Measurements from ENCODE around the gene XCL1. TPM values are rescaled to one million over a fixed set of nuclear protein-coding genes. Genes with fewer than 3 reads are reported as not detected.
"Not testable (repeated sequence)": the region's sequence is repeated elsewhere in the genome, so short reads cannot be mapped to it uniquely, and the experiment has no call there.

The XCL1 gene, protein sequence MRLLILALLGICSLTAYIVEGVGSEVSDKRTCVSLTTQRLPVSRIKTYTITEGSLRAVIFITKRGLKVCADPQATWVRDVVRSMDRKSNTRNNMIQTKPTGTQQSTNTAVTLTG
- total RNA-seq (2014; rRNA removed): not detected in 2 replicates
- Bru-seq, nascent RNA: percentile 10 among the genes with signal in this experiment
- percentile 11 among the genes with signal in this experiment for BruChase-seq, experiment 1, labeled RNA remaining after a 6-hour chase
- percentile 13 among the genes with signal in this experiment for BruChase-seq, experiment 2, labeled RNA remaining after a 2-hour chase
- long read RNA-seq: 0 reads

DNA sequence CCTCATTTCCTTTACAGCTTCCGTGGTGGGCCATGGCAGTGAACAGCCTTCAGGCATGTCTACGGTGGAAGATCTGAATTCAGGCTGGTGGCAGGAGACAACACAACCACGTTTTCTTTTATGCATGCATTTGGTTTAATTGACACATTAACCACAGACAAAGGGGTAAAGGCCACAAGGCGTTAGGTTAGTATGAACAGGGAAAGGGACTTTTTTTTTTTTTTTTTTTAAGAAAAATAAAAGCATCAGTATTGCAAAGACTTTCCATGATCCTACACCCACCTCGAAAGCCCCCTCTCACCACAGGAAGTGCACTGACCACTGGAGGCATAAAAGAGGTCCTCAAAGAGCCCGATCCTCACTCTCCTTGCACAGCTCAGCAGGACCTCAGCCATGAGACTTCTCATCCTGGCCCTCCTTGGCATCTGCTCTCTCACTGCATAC, at the start of gene XCL1:
XCL1 (plus strand) TSS at position 361 of the 444 bp plus-strand sequence; CDS start at position 394, 33 bp downstream.
- H2AFZ ChIP-seq (ENCODE audit: low read length); DNase-seq; H3K36me3 ChIP-seq (ENCODE audit: low read depth, low read length); H3F3A ChIP-seq (ENCODE audit: low read length, unreplicated experiment); CTCF ChIA-PET; H3K4me2 ChIP-seq (ENCODE audit: low read length); POLR2A ChIA-PET (ENCODE audit: unreplicated experiment); intact Hi-C loops (cut with micrococcal nuclease); H3K27me3 ChIP-seq (ENCODE audit: low read length); H3K27ac ChIP-seq (ENCODE audit: low read length); ATAC-seq; H3K79me2 ChIP-seq (ENCODE audit: low read length); H3K9ac ChIP-seq (ENCODE audit: low read length); H4K20me1 ChIP-seq (ENCODE audit: low read length); H3K4me1 ChIP-seq (ENCODE audit: insufficient read depth, low read length); H3K9me3 ChIP-seq (ENCODE audit: low read length); H3K9me2 ChIP-seq (replicated peaks; ENCODE audit: low read length); H3K4me3 ChIP-seq (ENCODE audit: low read length); BruUV-seq (replicated peaks): not testable (repeated sequence)

DNA sequence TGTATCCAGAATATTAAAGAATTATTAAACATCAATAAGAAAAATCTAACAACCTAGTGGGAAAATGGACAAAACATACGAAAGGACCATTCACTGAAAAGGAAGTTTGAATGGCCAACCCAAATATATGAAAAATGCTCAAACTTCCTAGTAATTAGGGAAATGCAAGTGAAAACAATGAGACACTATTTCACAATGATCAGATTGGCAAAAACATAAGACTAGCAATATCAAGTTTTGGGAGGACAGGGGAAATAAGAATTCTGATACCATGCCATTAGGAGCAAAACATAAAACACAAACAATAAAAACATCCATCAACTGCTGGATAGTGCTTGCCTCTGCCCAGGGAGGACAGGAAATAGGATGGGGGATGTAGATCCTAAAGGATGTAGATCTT, 46.9 kb upstream of the XCL1 start:
- Histone ChIP-seq H3K4me1 (ENCODE audit: insufficient read depth, low read length) (no peaks in the 10 kb centered on the region), H3K36me3 (ENCODE audit: low read depth, low read length) (no peaks in the 10 kb centered on the region), H3K9me2 (replicated peaks; ENCODE audit: low read length) (no peaks in the 10 kb centered on the region), H2AFZ (ENCODE audit: low read length) (no peak overlapping the region), H3K27me3 (ENCODE audit: low read length) (peaks cover 12% of the 10 kb centered on the region; the same call in 1 of the 2 replicates), H3K27ac (ENCODE audit: low read length) (no peak overlapping the region), H3K9ac (ENCODE audit: low read length) (no peak overlapping the region), H3F3A (ENCODE audit: low read length, unreplicated experiment) (no peaks in the 10 kb centered on the region), H3K79me2 (ENCODE audit: low read length) (no peaks in the 10 kb centered on the region), H3K4me3 (ENCODE audit: low read length) (no peak overlapping the region), H3K4me2 (ENCODE audit: low read length) (no peak overlapping the region), H4K20me1 (ENCODE audit: low read length) (no peaks in the 10 kb centered on the region), H3K9me3 (ENCODE audit: low read length) (no peaks in the 10 kb centered on the region)
- ATAC-seq (no peak), DNase-seq (no peak)
- intact Hi-C loops (cut with micrococcal nuclease): no loop called here
- ChIA-PET POLR2A (ENCODE audit: unreplicated experiment) (no interaction called here), CTCF (no interaction called here)
- TF ChIP-seq EZH2phosphoT487 (IDR thresholded peaks at IDR 0.05; ENCODE audit: borderline replicate concordance, low read length) (no peak), EZH2 (IDR thresholded peaks at IDR 0.05; ENCODE audit: low read length, unreplicated experiment) (no peak)
- TF ChIP-seq, protein P1, sequence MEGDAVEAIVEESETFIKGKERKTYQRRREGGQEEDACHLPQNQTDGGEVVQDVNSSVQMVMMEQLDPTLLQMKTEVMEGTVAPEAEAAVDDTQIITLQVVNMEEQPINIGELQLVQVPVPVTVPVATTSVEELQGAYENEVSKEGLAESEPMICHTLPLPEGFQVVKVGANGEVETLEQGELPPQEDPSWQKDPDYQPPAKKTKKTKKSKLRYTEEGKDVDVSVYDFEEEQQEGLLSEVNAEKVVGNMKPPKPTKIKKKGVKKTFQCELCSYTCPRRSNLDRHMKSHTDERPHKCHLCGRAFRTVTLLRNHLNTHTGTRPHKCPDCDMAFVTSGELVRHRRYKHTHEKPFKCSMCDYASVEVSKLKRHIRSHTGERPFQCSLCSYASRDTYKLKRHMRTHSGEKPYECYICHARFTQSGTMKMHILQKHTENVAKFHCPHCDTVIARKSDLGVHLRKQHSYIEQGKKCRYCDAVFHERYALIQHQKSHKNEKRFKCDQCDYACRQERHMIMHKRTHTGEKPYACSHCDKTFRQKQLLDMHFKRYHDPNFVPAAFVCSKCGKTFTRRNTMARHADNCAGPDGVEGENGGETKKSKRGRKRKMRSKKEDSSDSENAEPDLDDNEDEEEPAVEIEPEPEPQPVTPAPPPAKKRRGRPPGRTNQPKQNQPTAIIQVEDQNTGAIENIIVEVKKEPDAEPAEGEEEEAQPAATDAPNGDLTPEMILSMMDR (conservative IDR thresholded peaks at IDR 0.05; ENCODE audit: low read depth, low read length): no peak
- BruUV-seq (replicated peaks): no TSS peak

DNA sequence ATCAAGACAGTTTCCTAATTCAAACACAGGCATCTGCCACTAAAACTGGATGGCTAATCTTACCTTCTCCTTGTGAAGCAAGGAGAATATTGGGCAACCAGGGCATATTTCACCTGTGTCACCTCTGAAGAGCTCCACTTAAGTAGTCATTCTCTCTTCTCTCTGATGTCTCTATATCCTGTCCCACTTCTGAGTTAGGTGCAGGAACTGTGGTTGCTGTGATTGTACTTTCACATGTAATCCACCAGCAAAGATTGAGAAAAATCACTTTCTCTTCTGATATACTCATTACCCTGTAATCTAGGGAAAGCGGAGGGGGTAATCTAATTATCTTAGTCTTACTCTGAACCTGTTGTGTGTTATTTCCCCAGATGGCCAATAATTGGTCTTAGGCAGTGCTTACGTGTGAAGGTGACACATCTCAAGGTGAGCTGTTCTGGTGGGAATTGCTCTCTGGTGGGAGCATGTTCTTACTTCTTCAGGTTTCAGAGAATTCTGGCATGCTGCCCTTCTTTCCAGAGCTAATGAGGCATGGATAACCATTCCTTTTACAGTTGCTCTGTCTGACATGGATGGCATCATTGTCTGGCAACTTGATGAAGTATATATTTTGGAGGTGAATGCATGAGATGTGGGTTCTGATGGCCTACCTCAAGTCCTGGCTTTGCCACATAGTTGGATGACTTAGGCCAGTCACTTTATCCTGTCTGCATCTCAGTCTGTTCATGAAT, 44.6 kb upstream of the XCL1 start:
- Histone ChIP-seq H3K4me3 (ENCODE audit: low read length) (no peak overlapping the region), H3F3A (ENCODE audit: low read length, unreplicated experiment) (no peaks in the 10 kb centered on the region), H4K20me1 (ENCODE audit: low read length) (no peaks in the 10 kb centered on the region), H3K27ac (ENCODE audit: low read length) (no peak overlapping the region), H3K9me2 (replicated peaks; ENCODE audit: low read length) (no peaks in the 10 kb centered on the region), H3K9ac (ENCODE audit: low read length) (no peak overlapping the region), H3K79me2 (ENCODE audit: low read length) (no peaks in the 10 kb centered on the region), H3K9me3 (ENCODE audit: low read length) (no peaks in the 10 kb centered on the region), H2AFZ (ENCODE audit: low read length) (no peak overlapping the region), H3K4me1 (ENCODE audit: insufficient read depth, low read length) (no peaks in the 10 kb centered on the region), H3K4me2 (ENCODE audit: low read length) (no peak overlapping the region), H3K36me3 (ENCODE audit: low read depth, low read length) (no peaks in the 10 kb centered on the region), H3K27me3 (ENCODE audit: low read length) (peaks cover 14% of the 10 kb centered on the region; the same call in 1 of the 2 replicates)
- no peak for ATAC-seq
- POLR2A ChIA-PET (ENCODE audit: unreplicated experiment): no interaction called here
- TF ChIP-seq EZH2phosphoT487 (IDR thresholded peaks at IDR 0.05; ENCODE audit: borderline replicate concordance, low read length) (no peak), EZH2 (IDR thresholded peaks at IDR 0.05; ENCODE audit: low read length, unreplicated experiment) (no peak)
- TF ChIP-seq, protein P1 (conservative IDR thresholded peaks at IDR 0.05; ENCODE audit: low read depth, low read length): no peak
- intact Hi-C loops (cut with micrococcal nuclease): no loop called here
- CTCF ChIA-PET: no interaction called here
- no TSS peak for BruUV-seq (replicated peaks)
- no peak for DNase-seq

Data from PC-3 (cell line).